Measurements from ENCODE around the gene GALNT10. TPM values are rescaled to one million over a fixed set of nuclear protein-coding genes. Genes with fewer than 3 reads are reported as not detected.

The GALNT10 gene
- total RNA-seq, 1 experiment from 2014 or later, result 27.8 TPM

GRCh38 chr5:154276973-154277331, 86.4 kb downstream of the GALNT10 start:
- DNase-seq (ENCODE audit: low read depth, low spot score), result no peak
- CTCF ChIA-PET, result no interaction called here
- BruUV-seq (replicated peaks), result no TSS peak

More at GRCh38 chr5:154276973-154277331, 86.4 kb downstream of the GALNT10 start:
- ChIA-PET RAD21 (ENCODE audit: low non-redundant PET in 1 of 2, low total read pairs in 2 of 2, uncharacterized antibody in 2 of 2, unreplicated experiment in 2 of 2) (no interaction called here), POLR2A (no interaction called here)
- H3K4me2 ChIP-seq (ENCODE audit: low read length), result no peak overlapping the region
- no peaks in the 10 kb centered on the region for H3K36me3 ChIP-seq (ENCODE audit: control insufficient read depth in 1 of 2, insufficient read depth in 2 of 2, low read length in 2 of 2)
- no peaks in the 10 kb centered on the region for H3K9me2 ChIP-seq (ENCODE audit: insufficient read depth)
- TF ChIP-seq ZNF274 (IDR thresholded peaks at IDR 0.05; ENCODE audit: low read depth, low read length) (no peak), EGR1 (IDR thresholded peaks at IDR 0.05; ENCODE audit: low read depth) (no peak), YY1 (IDR thresholded peaks at IDR 0.05; ENCODE audit: extremely low read depth, insufficient replicate concordance, low read depth, low read length) (no peak), EZH2 (IDR thresholded peaks at IDR 0.05) (no peak), POLR2A (IDR thresholded peaks at IDR 0.05; ENCODE audit: borderline replicate concordance, extremely low read depth, insufficient read depth, insufficient read length) (no peak), ZFX (IDR thresholded peaks at IDR 0.05) (no peak), SRF (IDR thresholded peaks at IDR 0.05; ENCODE audit: low read depth) (no peak), SP1 (IDR thresholded peaks at IDR 0.05; ENCODE audit: low read depth) (no peak), FOSL1 (IDR thresholded peaks at IDR 0.05; ENCODE audit: low read depth) (no peak), POLR2AphosphoS5 (IDR thresholded peaks at IDR 0.05; ENCODE audit: low read depth, low read length) (no peak), CEBPB (IDR thresholded peaks at IDR 0.05; ENCODE audit: low read depth) (no peak), RAD21 (IDR thresholded peaks at IDR 0.05; ENCODE audit: low read depth) (no peak), ELF1 (IDR thresholded peaks at IDR 0.05; ENCODE audit: borderline replicate concordance, low read depth) (no peak), CBX3 (IDR thresholded peaks at IDR 0.05; ENCODE audit: low read depth) (no peak), EZH2phosphoT487 (IDR thresholded peaks at IDR 0.05; ENCODE audit: borderline replicate concordance) (no peak), TCF7L2 (IDR thresholded peaks at IDR 0.05; ENCODE audit: borderline replicate concordance, extremely low read depth, insufficient read depth, insufficient read length) (no peak), CTCF (IDR thresholded peaks at IDR 0.05 in 2 of 3, conservative IDR thresholded peaks at IDR 0.05 in 1 of 3; ENCODE audit: borderline replicate concordance in 1 of 3, insufficient read depth in 1 of 3, low read depth in 2 of 3, low read length in 2 of 3) (no peak), ATF3 (IDR thresholded peaks at IDR 0.05) (no peak)
- TF ChIP-seq, protein P1, sequence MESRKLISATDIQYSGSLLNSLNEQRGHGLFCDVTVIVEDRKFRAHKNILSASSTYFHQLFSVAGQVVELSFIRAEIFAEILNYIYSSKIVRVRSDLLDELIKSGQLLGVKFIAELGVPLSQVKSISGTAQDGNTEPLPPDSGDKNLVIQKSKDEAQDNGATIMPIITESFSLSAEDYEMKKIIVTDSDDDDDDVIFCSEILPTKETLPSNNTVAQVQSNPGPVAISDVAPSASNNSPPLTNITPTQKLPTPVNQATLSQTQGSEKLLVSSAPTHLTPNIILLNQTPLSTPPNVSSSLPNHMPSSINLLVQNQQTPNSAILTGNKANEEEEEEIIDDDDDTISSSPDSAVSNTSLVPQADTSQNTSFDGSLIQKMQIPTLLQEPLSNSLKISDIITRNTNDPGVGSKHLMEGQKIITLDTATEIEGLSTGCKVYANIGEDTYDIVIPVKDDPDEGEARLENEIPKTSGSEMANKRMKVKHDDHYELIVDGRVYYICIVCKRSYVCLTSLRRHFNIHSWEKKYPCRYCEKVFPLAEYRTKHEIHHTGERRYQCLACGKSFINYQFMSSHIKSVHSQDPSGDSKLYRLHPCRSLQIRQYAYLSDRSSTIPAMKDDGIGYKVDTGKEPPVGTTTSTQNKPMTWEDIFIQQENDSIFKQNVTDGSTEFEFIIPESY (IDR thresholded peaks at IDR 0.05; ENCODE audit: extremely low read depth, insufficient replicate concordance, low read length), result no peak
- intact Hi-C loops (cut with micrococcal nuclease), result no loop called here
- no peak overlapping the region for H2AFZ ChIP-seq (ENCODE audit: low read depth, low read length, poor library complexity, severe bottlenecking)
- no peak for ATAC-seq
- no peaks in the 10 kb centered on the region for H3K27me3 ChIP-seq (ENCODE audit: insufficient read depth, low read length)
- H3K9ac ChIP-seq (ENCODE audit: low read length), result no peak overlapping the region
- H4K20me1 ChIP-seq (ENCODE audit: insufficient read depth), result peaks cover 3% of the 10 kb centered on the region; the same call in 1 of the 2 replicates
- no peaks in the 10 kb centered on the region for H3K79me2 ChIP-seq (ENCODE audit: insufficient read depth, low read length)
- peaks cover 0 to 9% of the 10 kb centered on the region in 2 experiments; a peak in 1 of 4 replicates for H3K4me1 ChIP-seq (ENCODE audit: control insufficient read depth in 1 of 2, insufficient read depth in 2 of 2, low read length in 2 of 2)
- H3K4me3 ChIP-seq (replicated peaks in 1 of 2; ENCODE audit: low read depth in 1 of 2, low read length in 2 of 2), result no peak overlapping the region
- no peak overlapping the region for H3K27ac ChIP-seq (ENCODE audit: low read depth, low read length)
- no peaks in the 10 kb centered on the region for H3K9me3 ChIP-seq (ENCODE audit: control insufficient read depth in 1 of 2, insufficient read depth in 1 of 2, low read depth in 1 of 2, low read length in 2 of 2)

Measured in HCT116 (cell line).